SK-MEL-5 (cell line): ENCODE measurements around the gene SCFD2. TPM values are rescaled to one million over a fixed set of nuclear protein-coding genes. Genes with fewer than 3 reads are reported as not detected.
A peak's percentile ranks its signal among the peaks of the same experiment; 100 is the strongest.
"Not testable (repeated sequence)": the region's sequence is repeated elsewhere in the genome, so short reads cannot be mapped to it uniquely, and the experiment has no call there.

Source experiments
- DNase-seq: peaks from one replicate; pipeline ENCODE4 v3.0.0-alpha.2; 2016; ENCODE audit warnings: low read depth, low spot score
- in situ Hi-C: cut with HindIII; loops from 2 replicates; pipeline ENCODE4 v1.10.0; 2016; ENCODE audit warnings: low sequenced_read_pairs, high pct_unique_total_duplicates, low pct_unique_long_range_greater_than_20kb
- total RNA-seq: library from RNA; depleted of rRNA; stranded (reverse); fragments of >200 nt; shearing (Covaris generic); gene quantifications from 2 replicates; pipeline ENCODE4 v1.2.3, GENCODE V29; 2014

SCFD2 gene
- total RNA-seq, 1 experiment from 2014 or later = 25.7 TPM

GRCh38 chr4:52842792-52843191, 523.1 kb downstream of the SCFD2 start:
- in situ Hi-C loops = no loop called here
- DNase-seq = no peak

DNA sequence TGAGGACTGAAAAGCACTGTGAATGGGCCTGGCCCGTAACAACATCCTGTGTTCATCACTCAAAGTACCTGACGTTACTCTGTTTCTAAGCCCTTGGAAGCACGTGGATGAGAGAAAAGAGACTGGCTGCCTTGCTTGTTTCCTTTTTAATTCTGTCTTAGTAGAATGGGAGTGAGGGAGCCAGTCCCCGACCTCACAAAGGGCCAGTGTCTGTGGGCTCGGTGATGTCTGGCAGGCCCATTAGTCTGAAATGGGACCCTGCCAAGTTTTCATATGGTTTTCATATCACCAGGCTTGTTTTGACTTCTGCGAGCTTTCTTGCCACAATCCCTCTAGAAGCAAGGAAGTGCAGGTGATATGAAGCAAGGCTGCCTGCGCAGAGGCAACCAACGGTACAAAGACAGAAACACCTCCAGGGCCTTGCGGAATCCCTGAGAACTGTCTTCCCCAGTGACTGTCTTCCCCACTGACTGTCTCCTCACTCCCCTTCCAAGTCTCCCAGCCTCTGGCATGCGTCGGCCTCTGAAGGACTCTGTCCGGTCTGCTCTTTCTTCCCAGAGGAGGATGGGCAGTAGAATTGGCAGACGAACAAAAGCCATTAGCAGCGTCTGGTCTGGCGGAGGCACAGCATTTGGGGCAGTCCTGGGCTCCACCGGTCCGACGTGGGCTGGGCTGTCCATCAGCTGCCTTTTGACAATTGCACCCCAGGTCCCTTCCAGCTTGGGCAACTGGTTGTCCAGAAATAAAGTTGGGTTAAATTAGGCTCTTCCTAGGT, 524.0 kb downstream of the SCFD2 start:
- no peak for DNase-seq
- in situ Hi-C loops = no loop called here

GRCh38 chr4:52840531-52841370, 525.1 kb downstream of the SCFD2 start:
- in situ Hi-C loops = no loop called here
- no peak for DNase-seq

DNA sequence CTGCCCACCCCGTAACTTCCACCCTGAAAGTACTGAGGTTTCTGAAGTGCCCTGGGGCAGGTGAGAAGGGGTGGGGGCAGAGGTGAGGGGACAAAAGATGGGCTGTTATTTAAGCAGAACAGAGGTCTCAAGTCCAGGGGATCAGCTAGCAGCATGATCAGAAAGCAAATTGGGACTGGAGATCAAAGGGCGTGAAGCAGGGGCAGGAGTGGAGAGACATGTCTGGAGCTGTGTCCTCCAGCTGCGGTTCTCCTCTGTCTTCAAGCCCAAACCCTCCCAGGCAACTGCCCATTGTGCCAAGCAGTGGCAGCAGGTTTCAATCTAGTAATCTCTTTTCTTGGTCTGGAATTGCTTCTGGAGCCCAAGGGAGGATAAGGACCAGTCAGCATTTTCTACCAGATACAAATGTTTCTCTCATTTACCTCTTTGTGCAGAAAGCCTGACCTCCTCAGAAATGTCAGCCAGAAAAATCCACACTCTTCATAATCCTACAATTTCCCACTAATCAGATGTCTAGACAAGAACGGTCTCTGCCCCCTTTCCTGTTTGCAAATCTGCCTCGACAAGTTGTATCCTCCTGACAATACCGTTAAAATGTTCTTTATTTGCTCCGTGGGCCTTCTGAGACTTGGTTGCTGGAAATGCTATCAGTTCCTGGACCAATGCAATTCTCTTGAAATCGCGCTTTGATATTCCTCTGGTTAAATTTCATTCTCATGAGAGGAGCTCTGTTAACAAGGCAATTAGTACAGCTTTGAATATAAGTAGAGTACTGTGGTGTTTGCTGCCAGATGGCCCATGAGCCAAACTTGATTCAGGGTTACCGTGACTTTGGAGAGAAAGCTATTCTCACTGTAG, 526.9 kb downstream of the SCFD2 start:
- in situ Hi-C loops = no loop called here
- no peak for DNase-seq

DNA sequence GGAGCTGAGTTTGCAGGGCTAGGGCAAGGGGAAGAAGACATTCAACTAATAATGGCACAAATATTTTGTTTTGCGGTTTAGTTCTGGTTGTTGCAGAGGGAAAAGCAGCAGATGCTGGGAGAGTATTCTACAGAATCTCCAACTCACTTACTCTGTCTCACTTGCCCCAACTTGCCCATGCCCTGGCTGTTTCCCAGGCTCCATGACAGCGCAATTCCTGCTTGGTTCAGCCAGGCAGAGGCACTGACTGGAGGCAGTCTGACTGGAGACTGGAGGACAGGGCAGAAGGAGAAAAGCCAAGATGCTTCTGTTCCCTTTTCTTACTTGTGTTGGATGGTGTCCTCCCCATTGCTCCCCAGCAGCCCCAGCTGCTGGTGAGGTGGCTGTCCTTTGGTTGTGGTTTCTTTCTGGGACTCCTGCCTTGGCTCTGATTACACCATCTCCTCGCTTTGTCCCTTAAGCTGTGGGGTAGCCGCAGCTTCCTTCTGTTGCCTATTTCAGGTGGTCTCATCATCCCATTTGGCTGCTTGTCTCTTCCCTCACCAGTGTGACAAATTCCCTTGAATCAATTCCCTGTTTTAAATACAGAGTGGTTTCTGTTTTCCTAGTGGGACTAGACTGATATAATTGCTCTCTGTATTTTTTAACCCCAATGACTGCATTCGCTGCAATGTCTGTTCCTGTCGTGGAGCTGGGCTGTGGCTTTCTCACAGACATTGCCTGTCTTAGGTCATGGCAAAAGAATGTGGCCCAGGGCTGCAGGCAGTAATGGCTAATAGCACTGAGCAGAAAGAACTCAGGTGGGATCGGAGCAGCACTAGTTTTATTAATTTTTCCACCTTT, 527.9 kb downstream of the SCFD2 start:
- in situ Hi-C loops = no loop called here

DNA sequence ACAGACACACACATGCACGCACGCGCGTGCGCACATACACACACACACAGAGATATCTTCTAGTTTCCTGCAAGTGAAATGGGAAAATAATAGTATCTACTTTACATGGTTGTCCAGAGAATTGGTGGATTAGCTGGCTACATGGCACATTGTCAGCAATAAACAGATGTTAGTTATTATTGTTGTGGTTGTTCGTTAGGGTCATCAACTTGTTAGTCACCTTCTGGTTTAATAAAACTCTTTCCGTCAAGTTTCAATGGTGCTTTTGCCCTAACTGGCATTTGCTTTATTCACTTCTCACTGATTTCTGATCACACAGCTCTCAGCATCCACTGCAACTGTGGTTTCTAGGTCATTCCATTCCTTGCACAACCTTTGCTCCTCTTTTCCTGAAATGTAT, 529.2 kb downstream of the SCFD2 start:
- DNase-seq = no peak
- in situ Hi-C loops = no loop called here

More for the DNA sequence above, 527.9 kb downstream of the SCFD2 start:
- peak; percentile 41 for DNase-seq

DNA sequence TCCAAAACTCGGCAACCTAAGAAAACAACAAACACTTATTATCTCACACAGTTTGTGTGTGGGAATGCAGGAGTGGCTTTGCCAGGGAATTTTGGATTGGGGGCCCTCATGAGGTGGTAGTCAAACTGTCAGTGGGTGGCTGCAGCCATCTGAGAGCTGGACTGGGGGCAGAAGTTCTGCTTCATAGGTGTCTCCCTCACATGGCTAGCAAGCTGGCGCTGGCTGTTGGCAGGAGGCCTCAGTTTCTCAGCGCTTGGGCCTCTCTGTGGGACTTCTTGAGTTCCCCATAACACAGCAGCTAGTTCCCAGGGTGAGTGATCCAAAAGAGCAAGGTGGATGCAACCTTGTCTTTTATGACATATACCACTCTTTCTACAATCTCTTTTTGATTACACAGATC, 529.7 kb downstream of the SCFD2 start:
- in situ Hi-C loops = no loop called here
- DNase-seq = no peak

DNA sequence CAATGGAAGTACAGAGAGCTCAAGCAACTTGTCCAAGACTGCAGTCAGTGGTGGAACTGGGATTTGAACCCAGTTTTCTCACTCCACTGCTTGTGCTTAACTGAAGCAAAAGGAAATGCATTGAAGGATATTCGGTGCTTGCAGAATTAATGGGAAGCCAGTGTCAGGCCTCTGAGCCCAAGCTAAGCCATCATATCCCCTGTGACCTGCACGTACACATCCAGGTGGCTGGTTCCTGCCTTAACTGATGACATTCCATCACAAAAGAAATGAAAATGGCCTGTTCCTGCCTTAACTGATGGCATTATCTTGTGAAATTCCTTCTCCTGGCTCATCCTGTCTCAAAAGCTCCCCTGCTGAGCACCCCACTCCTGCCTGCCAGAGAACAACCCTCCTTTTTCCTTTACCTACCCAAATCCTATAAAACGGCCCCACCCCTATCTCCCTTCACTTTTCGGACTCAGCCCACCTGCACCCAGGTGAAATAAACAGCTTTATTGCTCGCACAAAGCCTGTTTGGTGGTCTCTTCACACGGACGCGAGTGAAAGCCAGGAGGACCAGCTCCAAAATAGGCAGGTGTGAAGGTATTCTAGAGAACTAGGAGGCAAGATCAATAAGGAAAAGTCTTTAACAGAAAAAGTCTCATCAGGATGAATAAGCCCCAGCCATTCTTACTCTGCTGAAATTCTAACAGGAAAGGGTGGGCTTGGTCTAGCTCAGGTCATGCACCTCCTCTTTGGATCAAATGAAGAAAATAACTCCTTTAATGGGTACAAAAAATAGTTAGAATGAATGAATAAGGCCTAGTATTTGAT, 531.0 kb downstream of the SCFD2 start:
- DNase-seq, in situ Hi-C loops: not testable (repeated sequence)

GRCh38 chr4:52833941-52834525, 531.8 kb downstream of the SCFD2 start:
- no peak for DNase-seq
- in situ Hi-C loops = no loop called here

DNA sequence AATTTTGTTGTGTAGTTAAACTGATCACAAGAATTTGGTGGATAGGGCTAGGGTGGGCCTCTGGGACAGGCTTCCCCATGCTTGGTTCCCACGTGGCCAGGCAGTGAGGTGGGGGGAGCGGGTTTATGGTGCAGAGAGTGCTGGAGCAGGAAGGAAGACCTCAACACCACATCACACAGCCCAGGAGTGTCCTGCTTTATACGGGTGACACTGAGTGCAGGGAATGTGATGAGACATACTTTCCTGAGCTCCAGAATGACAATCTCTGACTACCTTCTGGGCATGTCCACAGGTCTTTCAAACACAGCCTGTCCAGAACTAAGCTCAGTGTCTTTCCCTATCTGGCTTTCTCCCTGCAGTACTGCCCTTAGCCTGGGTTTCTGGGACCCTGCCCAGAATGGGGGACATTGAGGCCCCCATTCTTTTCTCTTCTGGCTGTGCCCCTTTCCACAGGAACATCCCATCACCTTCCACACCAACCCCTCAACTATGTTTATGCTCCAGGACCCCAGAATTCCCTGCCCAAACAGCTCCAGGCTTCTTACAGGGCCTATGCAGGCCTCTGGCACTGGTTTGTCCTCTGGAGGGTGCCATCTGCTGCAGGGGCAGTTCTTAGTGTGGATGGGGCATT, 540.3 kb downstream of the SCFD2 start:
- in situ Hi-C loops = no loop called here
- DNase-seq = no peak

DNA sequence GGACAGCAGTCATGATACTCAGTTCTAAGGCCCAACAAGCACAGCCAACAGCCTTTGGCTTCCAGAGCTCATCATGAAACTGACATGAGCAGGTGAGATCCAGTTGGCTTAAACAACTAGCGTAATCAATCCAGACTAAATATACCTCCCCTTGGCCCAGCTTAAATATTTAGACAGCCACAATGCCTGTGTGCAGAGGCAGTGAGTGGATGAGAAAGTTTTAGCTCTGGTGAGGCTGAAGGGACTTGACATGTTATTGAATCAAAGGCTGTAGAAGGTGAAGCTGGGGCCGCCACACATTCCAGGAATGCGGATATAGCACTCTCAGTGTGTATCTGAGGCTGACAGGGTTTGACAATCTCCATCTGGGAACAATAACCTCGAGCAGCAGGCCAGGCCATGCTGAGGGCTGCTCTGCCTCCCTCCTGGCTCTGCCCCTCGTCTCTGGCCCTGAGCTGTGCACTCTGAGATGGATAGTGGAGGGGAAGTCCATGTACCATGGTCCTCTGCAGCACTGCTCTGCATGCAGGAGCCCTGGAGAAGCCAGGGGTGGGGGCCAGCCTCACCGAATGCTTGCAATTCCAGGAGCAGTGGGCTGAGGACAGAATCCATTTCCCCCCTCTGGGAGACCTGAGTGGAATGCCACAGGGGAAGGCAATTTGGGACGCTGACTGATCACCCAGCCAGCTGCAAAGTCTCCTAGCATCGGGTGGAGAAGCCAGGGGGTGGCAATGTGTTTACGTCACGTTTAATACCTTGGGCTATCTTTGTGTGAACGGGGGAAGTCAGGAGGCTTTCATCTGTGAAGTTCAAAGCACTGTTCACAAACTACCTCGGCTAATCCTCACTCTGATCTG, 541.0 kb downstream of the SCFD2 start:
- DNase-seq = no peak
- in situ Hi-C loops = no loop called here

- in situ Hi-C loops = no loop called here
- no peak for DNase-seq
Observed at GRCh38 chr4:52824270-52824602, 541.6 kb downstream of the SCFD2 start.

DNA sequence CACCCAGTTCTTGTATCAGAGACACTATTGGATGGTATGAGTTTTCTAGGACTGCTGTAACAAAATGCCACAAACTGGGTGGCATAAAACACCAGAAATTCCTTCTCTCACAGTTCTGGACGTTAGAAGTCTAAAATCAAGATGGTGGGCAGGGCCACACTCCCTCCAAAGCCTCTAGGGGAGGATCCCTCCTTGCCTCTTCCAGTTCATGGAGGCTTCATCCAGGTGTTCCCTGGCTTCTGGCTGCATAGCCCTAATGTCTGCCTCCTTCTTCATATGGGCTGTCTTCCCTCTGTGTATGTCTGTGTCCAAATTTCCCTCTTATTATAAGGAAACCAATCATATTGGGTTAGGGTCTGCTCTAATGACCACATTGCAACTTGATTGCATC, 542.2 kb downstream of the SCFD2 start:
- in situ Hi-C loops = no loop called here
- DNase-seq = no peak
